Suppressor macrophage (primary cell): Measurements from ENCODE around the gene LARP1B.
A peak's percentile ranks its signal among the peaks of the same experiment; 100 is the strongest.
"Not testable (repeated sequence)": the region's sequence is repeated elsewhere in the genome, so short reads cannot be mapped to it uniquely, and the experiment has no call there.

Experiments used
- DNase-seq, 4 experiments: peaks; one replicate each; pipeline ENCODE4 v3.0.0-alpha.2; 2020 to 2022
- total RNA-seq, 17 experiments: gene quantifications; one replicate each; lab custom pipeline; 2026; ENCODE audit warnings: mixed read lengths in 6 of 17, inconsistent platforms in 3 of 17; lab: John Stamatoyannopoulos, UW

The LARP1B gene
- total RNA-seq: 18.0 to 36.6 (median 26.7) reads per million in 17 experiments

GRCh38 chr4:128060699-128061565 is at the start of gene LARP1B:
LARP1B (plus strand) TSS chr4:128061312; CDS start chr4:128074952, 13,640 bp downstream.
- peak; percentile 96 to 99 (median 98) for DNase-seq

- DNase-seq: no peak
Measured at GRCh38 chr4:128025319-128025718, 35.8 kb upstream of the LARP1B start.

- no peak for DNase-seq
Measured at GRCh38 chr4:128029907-128030306, 31.2 kb upstream of the LARP1B start.

- no peak for DNase-seq
Measured at GRCh38 chr4:128031756-128032384, 29.2 kb upstream of the LARP1B start.

GRCh38 chr4:128039568-128039967 is 21.5 kb upstream of the LARP1B start:
- DNase-seq: no peak

- DNase-seq: not testable (repeated sequence)
Measured at GRCh38 chr4:128047019-128047418, 14.1 kb upstream of the LARP1B start.

GRCh38 chr4:128047514-128047913 is 13.6 kb upstream of the LARP1B start:
- not testable (repeated sequence) for DNase-seq

GRCh38 chr4:128051229-128051628 is 9.9 kb upstream of the LARP1B start:
- peak in 2 of 4 experiments; percentile 13 for DNase-seq

GRCh38 chr4:128054907-128055306 is 6.2 kb upstream of the LARP1B start:
- DNase-seq: not testable (repeated sequence)

- not testable (repeated sequence) for DNase-seq
Measured at GRCh38 chr4:128055441-128056206, 5.5 kb upstream of the LARP1B start.

- DNase-seq: no peak
Measured at GRCh38 chr4:128056396-128056795, 4.7 kb upstream of the LARP1B start.

GRCh38 chr4:128060121-128060698 is 902 bp upstream of the LARP1B start:
- peak in 1 of 4 experiments; percentile 5 for DNase-seq

- peak; percentile 54 to 80 (median 68) for DNase-seq
Measured at GRCh38 chr4:128061566-128062536, 739 bp downstream of the LARP1B start.

GRCh38 chr4:128066453-128066820 is 5.3 kb downstream of the LARP1B start:
- not testable (repeated sequence) for DNase-seq

GRCh38 chr4:128068918-128069317 is 7.8 kb downstream of the LARP1B start:
- peak; percentile 7 to 25 (median 20) for DNase-seq

GRCh38 chr4:128076464-128076863 is 15.4 kb downstream of the LARP1B start:
- no peak for DNase-seq

- not testable (repeated sequence) for DNase-seq
Measured at GRCh38 chr4:128095293-128095692, 34.2 kb downstream of the LARP1B start.

GRCh38 chr4:128107766-128108165 is 46.7 kb downstream of the LARP1B start:
- no peak for DNase-seq

- DNase-seq: no peak
Measured at GRCh38 chr4:128123036-128123435, 61.9 kb downstream of the LARP1B start.

- DNase-seq: no peak
Measured at GRCh38 chr4:128130621-128131020, 69.5 kb downstream of the LARP1B start.

- DNase-seq: no peak
Measured at GRCh38 chr4:128134925-128135324, 73.8 kb downstream of the LARP1B start.
